HFF-Myc (cell line): ENCODE results near the gene POFUT1.

ENCODE experiments used
- DNase-seq: peaks from one replicate; pipeline ENCODE4 v3.0.0-alpha.2; 2011; ENCODE audit warnings: low read depth; ENCODE audit errors: extremely low read depth
- H3K4me3 ChIP-seq: replicated peaks from 2 replicates; pipeline ENCODE4 v1.5.1; 2011; ENCODE audit warnings: low read depth, mild to moderate bottlenecking, control low read depth, low read length
- TF ChIP-seq, protein P1 (sequence below): IDR thresholded peaks from 2 replicates; pipeline ENCODE4 v1.5.1; 2012; ENCODE audit warnings: mild to moderate bottlenecking, low read depth, low read length, control low read depth; ENCODE audit errors: missing control alignments

The POFUT1 gene

DNA sequence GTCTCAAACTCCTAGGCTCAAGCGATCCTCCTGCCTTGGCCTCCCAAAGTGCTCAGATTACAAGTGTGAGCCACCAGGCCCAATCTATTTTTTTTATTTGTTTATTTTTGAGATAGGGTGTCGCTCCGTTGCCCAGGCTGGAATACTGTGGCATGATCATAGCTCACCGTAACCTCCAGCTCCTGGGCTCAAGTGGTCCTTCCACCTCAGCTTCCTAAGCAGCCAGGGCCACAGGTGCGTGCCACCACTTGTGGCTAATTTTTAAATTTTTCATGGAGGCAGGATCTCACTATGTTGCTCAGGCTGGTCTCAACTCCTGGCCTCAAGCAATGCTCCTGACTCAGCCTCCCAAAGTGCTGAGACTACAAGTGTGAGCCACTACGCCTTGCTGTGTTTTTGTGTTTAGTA is 79.6 kb downstream of the POFUT1 start:
- H3K4me3 ChIP-seq = no peak overlapping the region
- TF ChIP-seq, protein P1, sequence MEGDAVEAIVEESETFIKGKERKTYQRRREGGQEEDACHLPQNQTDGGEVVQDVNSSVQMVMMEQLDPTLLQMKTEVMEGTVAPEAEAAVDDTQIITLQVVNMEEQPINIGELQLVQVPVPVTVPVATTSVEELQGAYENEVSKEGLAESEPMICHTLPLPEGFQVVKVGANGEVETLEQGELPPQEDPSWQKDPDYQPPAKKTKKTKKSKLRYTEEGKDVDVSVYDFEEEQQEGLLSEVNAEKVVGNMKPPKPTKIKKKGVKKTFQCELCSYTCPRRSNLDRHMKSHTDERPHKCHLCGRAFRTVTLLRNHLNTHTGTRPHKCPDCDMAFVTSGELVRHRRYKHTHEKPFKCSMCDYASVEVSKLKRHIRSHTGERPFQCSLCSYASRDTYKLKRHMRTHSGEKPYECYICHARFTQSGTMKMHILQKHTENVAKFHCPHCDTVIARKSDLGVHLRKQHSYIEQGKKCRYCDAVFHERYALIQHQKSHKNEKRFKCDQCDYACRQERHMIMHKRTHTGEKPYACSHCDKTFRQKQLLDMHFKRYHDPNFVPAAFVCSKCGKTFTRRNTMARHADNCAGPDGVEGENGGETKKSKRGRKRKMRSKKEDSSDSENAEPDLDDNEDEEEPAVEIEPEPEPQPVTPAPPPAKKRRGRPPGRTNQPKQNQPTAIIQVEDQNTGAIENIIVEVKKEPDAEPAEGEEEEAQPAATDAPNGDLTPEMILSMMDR = no peak
- no peak for DNase-seq
